ENCODE data around the gene CSMD2.

DNA sequence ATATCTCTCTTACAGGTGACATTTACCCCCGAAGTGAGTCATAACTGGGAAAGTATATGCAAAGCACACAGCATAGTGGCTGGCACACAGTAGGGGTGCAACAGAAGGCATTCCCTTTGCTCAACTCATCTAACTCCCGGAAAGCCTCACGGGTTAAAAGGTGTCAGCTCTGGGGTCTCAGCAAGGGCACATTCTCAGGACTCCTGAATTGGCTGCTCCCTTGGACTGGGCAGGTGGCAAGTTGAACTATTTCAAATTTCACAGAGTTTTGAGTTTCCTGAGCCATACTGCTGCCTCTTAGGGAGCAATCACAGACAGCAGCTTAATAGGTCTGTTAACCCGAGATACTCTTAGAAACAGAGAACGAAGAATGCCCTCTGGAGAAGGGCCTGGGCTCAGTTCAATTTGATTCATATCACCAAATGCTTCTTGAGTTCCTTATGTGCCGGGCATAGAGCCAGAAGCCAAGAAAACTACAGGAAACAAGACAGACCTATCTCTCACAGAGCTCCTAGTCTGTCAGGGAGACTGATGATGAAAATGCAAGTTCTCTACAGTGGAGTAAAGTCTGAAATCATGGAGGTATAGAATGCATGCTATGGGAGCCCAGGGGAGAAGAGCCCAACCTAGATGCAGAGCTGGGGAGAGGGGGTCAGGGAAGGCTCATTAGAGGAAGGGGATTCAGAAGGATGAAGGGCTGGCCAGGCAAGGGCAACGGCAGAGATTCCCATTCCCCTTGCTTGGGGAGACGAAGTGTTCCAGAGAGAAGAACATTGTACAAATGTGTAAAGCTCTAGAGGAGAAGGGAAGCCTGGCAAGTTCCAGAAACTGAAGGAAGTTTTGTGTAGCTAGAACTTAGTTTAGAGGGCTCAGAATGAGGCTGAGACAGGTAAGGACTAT, 445.0 kb downstream of the CSMD2 start:
- no peak for TF ChIP-seq POLR2A (IDR thresholded peaks at IDR 0.05)
- TF ChIP-seq, protein P1, sequence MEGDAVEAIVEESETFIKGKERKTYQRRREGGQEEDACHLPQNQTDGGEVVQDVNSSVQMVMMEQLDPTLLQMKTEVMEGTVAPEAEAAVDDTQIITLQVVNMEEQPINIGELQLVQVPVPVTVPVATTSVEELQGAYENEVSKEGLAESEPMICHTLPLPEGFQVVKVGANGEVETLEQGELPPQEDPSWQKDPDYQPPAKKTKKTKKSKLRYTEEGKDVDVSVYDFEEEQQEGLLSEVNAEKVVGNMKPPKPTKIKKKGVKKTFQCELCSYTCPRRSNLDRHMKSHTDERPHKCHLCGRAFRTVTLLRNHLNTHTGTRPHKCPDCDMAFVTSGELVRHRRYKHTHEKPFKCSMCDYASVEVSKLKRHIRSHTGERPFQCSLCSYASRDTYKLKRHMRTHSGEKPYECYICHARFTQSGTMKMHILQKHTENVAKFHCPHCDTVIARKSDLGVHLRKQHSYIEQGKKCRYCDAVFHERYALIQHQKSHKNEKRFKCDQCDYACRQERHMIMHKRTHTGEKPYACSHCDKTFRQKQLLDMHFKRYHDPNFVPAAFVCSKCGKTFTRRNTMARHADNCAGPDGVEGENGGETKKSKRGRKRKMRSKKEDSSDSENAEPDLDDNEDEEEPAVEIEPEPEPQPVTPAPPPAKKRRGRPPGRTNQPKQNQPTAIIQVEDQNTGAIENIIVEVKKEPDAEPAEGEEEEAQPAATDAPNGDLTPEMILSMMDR (IDR thresholded peaks at IDR 0.05), result no peak
